Activated T-helper 2 cell treated with anti-CD3 and anti-CD28 coated beads, Interferon-gamma antibody, Interleukin-2, Interleukin-4, amounts not matched to agents 10 μg/mL and 5 μg/mL and 100 μg/mL, durations not matched to agents 14 hours and 24 hours and 36 hours (primary cell): ENCODE measurements around the gene CYSLTR2. TPM values are rescaled to one million over a fixed set of nuclear protein-coding genes. Genes with fewer than 3 reads are reported as not detected.
"Not testable (repeated sequence)": the region's sequence is repeated elsewhere in the genome, so short reads cannot be mapped to it uniquely, and the experiment has no call there.

Experiments used
- DNase-seq: peaks from one replicate; pipeline ENCODE4 v3.0.0; 2021; ENCODE audit warnings: low spot score
- H3K27ac Mint-ChIP-seq: one replicate; pipeline ENCODE4 v1.8.0; 2021; ENCODE audit warnings: mixed read lengths
- H3K27me3 Mint-ChIP-seq: one replicate; pipeline ENCODE4 v1.8.0; 2021; ENCODE audit warnings: low read depth, mixed read lengths
- H3K36me3 Mint-ChIP-seq: one replicate; pipeline ENCODE4 v1.8.0; 2021; ENCODE audit warnings: low read depth, mixed read lengths
- H3K4me1 Mint-ChIP-seq: one replicate; pipeline ENCODE4 v1.8.0; 2021; ENCODE audit warnings: low read depth, mixed read lengths
- H3K4me3 Mint-ChIP-seq: one replicate; pipeline ENCODE4 v1.8.0; 2021; ENCODE audit warnings: low read depth, mild to moderate bottlenecking, moderate library complexity, mixed read lengths
- H3K9me3 Mint-ChIP-seq: one replicate; pipeline ENCODE4 v1.8.0; 2021; ENCODE audit warnings: mixed read lengths
- intact Hi-C: fragments of 100-400 bp; cut with micrococcal nuclease; formaldehyde crosslinking; loops from one replicate; pipeline ENCODE4 v1.15.1; 2023
- total RNA-seq: library from RNA; stranded (reverse); gene quantifications from 2 replicates; pipeline ENCODE4 v1.2.3, GENCODE V29; 2022

Gene CYSLTR2
- total RNA-seq, 1 donor from 2014 or later, result 3.7 TPM

GRCh38 chr13:48680756-48681392 lies 27.1 kb downstream of the CYSLTR2 start:
- Mint-ChIP-seq H3K4me3 (no peak overlapping the region), H3K36me3 (no peaks in the 10 kb centered on the region), H3K27ac (no peak overlapping the region), H3K4me1 (peaks cover 12% of the 10 kb centered on the region), H3K27me3 (no peaks in the 10 kb centered on the region), H3K9me3 (no peaks in the 10 kb centered on the region)
- intact Hi-C loops, result no loop called here
- DNase-seq, result no peak

GRCh38 chr13:48681905-48682304 lies 28.2 kb downstream of the CYSLTR2 start:
- Mint-ChIP-seq H3K27ac (no peak overlapping the region), H3K36me3 (no peaks in the 10 kb centered on the region), H3K9me3 (no peaks in the 10 kb centered on the region), H3K4me1 (peaks cover 7% of the 10 kb centered on the region), H3K27me3 (no peaks in the 10 kb centered on the region), H3K4me3 (no peak overlapping the region)
- DNase-seq, result no peak
- intact Hi-C loops, result no loop called here

DNA sequence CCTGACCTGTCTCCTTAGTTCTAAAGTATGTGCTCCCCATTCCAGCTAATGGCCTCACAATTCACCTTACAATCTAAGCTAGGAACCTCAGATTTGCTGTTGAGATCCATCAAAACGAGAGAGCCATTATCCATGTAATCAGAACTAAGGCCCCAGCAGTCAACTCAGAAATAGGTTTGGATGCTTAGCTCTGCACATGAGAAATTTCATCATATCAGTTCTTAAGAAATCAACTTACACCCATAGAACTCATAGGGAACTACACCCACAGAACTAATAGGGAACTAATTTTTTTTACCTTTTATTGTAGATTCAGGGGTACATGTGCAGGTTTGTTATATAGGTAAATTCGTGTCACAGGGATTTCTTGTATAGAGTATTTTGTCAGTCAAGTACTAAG lies 28.7 kb downstream of the CYSLTR2 start:
- no peaks in the 10 kb centered on the region for H3K36me3 Mint-ChIP-seq
- no peaks in the 10 kb centered on the region for H3K9me3 Mint-ChIP-seq
- no peak overlapping the region for H3K4me3 Mint-ChIP-seq
- peaks cover 2% of the 10 kb centered on the region for H3K4me1 Mint-ChIP-seq
- intact Hi-C loops, result no loop called here
- DNase-seq, result no peak
- no peak overlapping the region for H3K27ac Mint-ChIP-seq
- H3K27me3 Mint-ChIP-seq, result no peaks in the 10 kb centered on the region

GRCh38 chr13:48686636-48687210 lies 33.0 kb downstream of the CYSLTR2 start:
- no peak for DNase-seq
- Mint-ChIP-seq H3K27me3 (no peaks in the 10 kb centered on the region), H3K4me1 (no peaks in the 10 kb centered on the region), H3K27ac (no peak overlapping the region), H3K4me3 (no peak overlapping the region), H3K9me3 (peaks cover 18% of the 10 kb centered on the region), H3K36me3 (peaks cover 3% of the 10 kb centered on the region)
- intact Hi-C loops, result no loop called here

DNA sequence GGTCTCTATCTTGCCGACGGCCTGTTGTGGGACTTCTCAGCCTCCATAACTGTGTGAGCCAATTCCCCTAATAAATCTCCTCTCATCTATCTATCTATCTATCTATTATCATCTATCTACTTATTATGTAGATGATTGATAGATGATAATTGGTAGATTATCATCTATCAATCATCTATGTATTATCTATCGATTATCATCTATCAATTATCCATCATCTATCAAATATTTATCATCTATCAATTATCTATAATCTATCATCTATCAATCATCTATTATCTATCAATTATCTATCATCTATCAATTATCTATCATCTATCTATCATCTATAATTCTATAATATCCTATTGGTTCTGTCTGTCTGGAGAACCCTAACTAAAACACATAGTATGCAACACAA lies 33.5 kb downstream of the CYSLTR2 start:
- H3K9me3 Mint-ChIP-seq, result peaks cover 18% of the 10 kb centered on the region
- DNase-seq, result no peak
- no peaks in the 10 kb centered on the region for H3K4me1 Mint-ChIP-seq
- intact Hi-C loops, result no loop called here
- peaks cover 3% of the 10 kb centered on the region for H3K36me3 Mint-ChIP-seq
- no peak overlapping the region for H3K27ac Mint-ChIP-seq
- H3K4me3 Mint-ChIP-seq, result no peak overlapping the region
- H3K27me3 Mint-ChIP-seq, result no peaks in the 10 kb centered on the region

- DNase-seq, result no peak
- intact Hi-C loops, result no loop called here
- Mint-ChIP-seq H3K9me3 (peaks cover 11% of the 10 kb centered on the region), H3K4me1 (no peaks in the 10 kb centered on the region), H3K4me3 (no peak overlapping the region), H3K27me3 (no peaks in the 10 kb centered on the region), H3K36me3 (peaks cover 17% of the 10 kb centered on the region), H3K27ac (no peak overlapping the region)
Measured at GRCh38 chr13:48693998-48694397, 40.3 kb downstream of the CYSLTR2 start.

DNA sequence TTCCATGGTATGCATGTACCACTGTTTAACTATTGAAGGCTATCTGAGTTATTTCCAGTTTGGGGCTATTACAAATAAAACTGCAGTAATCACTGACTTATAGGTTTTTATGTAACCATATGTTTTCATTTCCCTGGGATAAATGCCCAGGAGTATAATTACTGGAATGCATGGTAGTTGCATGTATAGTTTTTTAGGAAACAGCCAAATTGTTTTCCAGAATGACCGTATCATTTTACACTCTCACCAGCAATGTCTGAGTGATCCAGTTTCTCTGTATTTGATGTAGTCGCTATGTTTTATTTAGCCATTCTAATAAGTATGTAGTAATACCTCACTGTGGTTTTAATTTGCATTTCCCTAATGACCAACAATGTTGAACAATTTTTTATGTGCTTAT lies 42.0 kb downstream of the CYSLTR2 start:
- no peak overlapping the region for H3K27ac Mint-ChIP-seq
- no peak overlapping the region for H3K4me3 Mint-ChIP-seq
- H3K36me3 Mint-ChIP-seq, result peaks cover 14% of the 10 kb centered on the region
- DNase-seq, result no peak
- no peaks in the 10 kb centered on the region for H3K9me3 Mint-ChIP-seq
- no peaks in the 10 kb centered on the region for H3K27me3 Mint-ChIP-seq
- intact Hi-C loops, result no loop called here
- H3K4me1 Mint-ChIP-seq, result no peaks in the 10 kb centered on the region

DNA sequence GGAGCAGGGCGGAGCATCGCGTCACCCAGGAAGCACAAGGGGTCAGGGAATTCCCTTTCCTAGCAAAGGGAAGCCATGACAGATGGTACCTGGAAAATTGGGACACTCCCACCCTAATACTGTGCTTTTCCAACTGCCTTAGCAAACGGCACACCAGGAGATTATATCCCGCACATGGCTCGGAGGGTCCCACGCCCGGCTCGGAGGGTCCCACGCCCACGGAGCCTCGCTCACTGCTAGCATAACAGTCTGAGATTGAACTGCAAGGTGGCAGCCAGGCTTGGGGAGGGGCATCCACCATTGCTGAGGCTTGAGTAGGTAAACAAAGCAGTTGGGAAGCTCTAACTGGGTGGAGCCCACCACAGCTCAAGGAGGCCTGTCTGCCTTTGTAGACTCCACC lies 42.9 kb downstream of the CYSLTR2 start:
- H3K4me1 Mint-ChIP-seq, H3K9me3 Mint-ChIP-seq, H3K27ac Mint-ChIP-seq, intact Hi-C loops, DNase-seq, H3K27me3 Mint-ChIP-seq, H3K4me3 Mint-ChIP-seq: not testable (repeated sequence)
- H3K36me3 Mint-ChIP-seq, result peaks cover 18% of the 10 kb centered on the region

DNA sequence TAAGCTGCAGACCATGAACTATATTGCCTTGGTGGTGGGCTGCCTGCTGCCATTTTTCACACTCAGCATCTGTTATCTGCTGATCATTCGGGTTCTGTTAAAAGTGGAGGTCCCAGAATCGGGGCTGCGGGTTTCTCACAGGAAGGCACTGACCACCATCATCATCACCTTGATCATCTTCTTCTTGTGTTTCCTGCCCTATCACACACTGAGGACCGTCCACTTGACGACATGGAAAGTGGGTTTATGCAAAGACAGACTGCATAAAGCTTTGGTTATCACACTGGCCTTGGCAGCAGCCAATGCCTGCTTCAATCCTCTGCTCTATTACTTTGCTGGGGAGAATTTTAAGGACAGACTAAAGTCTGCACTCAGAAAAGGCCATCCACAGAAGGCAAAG lies 53.7 kb downstream of the CYSLTR2 start:
- Mint-ChIP-seq H3K27me3 (no peaks in the 10 kb centered on the region), H3K4me3 (no peak overlapping the region), H3K9me3 (peaks cover 32% of the 10 kb centered on the region), H3K36me3 (peaks cover 16% of the 10 kb centered on the region), H3K27ac (no peak overlapping the region), H3K4me1 (peaks cover 4% of the 10 kb centered on the region)
- no peak for DNase-seq
- intact Hi-C loops, result no loop called here

DNA sequence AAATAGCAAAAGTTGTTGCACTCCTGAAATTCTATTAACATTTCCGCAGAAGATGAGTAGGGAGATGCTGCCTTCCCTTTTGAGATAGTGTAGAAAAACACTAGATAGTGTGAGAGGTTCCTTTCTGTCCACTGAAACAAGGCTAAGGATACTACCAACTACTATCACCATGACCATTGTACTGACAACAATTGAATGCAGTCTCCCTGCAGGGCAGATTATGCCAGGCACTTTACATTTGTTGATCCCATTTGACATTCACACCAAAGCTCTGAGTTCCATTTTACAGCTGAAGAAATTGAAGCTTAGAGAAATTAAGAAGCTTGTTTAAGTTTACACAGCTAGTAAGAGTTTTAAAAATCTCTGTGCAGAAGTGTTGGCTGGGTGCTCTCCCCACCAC lies 55.0 kb downstream of the CYSLTR2 start:
- no peak overlapping the region for H3K4me3 Mint-ChIP-seq
- no peak for DNase-seq
- H3K36me3 Mint-ChIP-seq, result peaks cover 16% of the 10 kb centered on the region
- H3K4me1 Mint-ChIP-seq, result peaks cover 4% of the 10 kb centered on the region
- intact Hi-C loops, result no loop called here
- H3K27ac Mint-ChIP-seq, result no peak overlapping the region
- H3K9me3 Mint-ChIP-seq, result peaks cover 33% of the 10 kb centered on the region
- no peaks in the 10 kb centered on the region for H3K27me3 Mint-ChIP-seq

- Mint-ChIP-seq H3K27me3 (no peaks in the 10 kb centered on the region), H3K36me3 (peaks cover 16% of the 10 kb centered on the region), H3K27ac (no peak overlapping the region), H3K4me3 (no peak overlapping the region), H3K9me3 (peaks cover 38% of the 10 kb centered on the region), H3K4me1 (peaks cover 4% of the 10 kb centered on the region)
- intact Hi-C loops, result no loop called here
- no peak for DNase-seq
Measured at GRCh38 chr13:48709213-48709612, 55.5 kb downstream of the CYSLTR2 start.

GRCh38 chr13:48710160-48710559 lies 56.4 kb downstream of the CYSLTR2 start:
- Mint-ChIP-seq H3K4me3 (no peak overlapping the region), H3K27me3 (no peaks in the 10 kb centered on the region), H3K36me3 (peaks cover 16% of the 10 kb centered on the region), H3K27ac (no peak overlapping the region), H3K4me1 (peaks cover 4% of the 10 kb centered on the region), H3K9me3 (peaks cover 32% of the 10 kb centered on the region)
- intact Hi-C loops, result no loop called here
- no peak for DNase-seq

- intact Hi-C loops, result no loop called here
- DNase-seq, result no peak
- Mint-ChIP-seq H3K4me3 (no peak overlapping the region), H3K9me3 (peaks cover 36% of the 10 kb centered on the region), H3K36me3 (peaks cover 16% of the 10 kb centered on the region), H3K4me1 (peaks cover 4% of the 10 kb centered on the region), H3K27me3 (no peaks in the 10 kb centered on the region), H3K27ac (no peak overlapping the region)
Measured at GRCh38 chr13:48712141-48712540, 58.4 kb downstream of the CYSLTR2 start.
